Left ventricle myocardium inferior (tissue), 1 donor: ENCODE data around the gene TIFAB. TPM values are rescaled to one million over a fixed set of nuclear protein-coding genes. Genes with fewer than 3 reads are reported as not detected.

ENCODE experiments used
- DNase-seq: peaks from one replicate; pipeline ENCODE4 v3.0.0-alpha.2; 2020
- H3K27ac ChIP-seq: fragments of 200-600 bp; replicated peaks from 2 replicates; pipeline ENCODE4 v1.8.0; 2021
- H3K27me3 ChIP-seq: fragments of 200-600 bp; 2 replicates; pipeline ENCODE4 v1.8.0; 2021; ENCODE audit warnings: low read depth
- H3K36me3 ChIP-seq: fragments of 200-600 bp; 2 replicates; pipeline ENCODE4 v1.8.0; 2021
- H3K4me1 ChIP-seq: fragments of 200-600 bp; 2 replicates; pipeline ENCODE4 v1.8.0; 2021
- H3K4me3 ChIP-seq: fragments of 200-600 bp; 2 replicates; pipeline ENCODE4 v1.8.0; 2021; ENCODE audit warnings: mild to moderate bottlenecking, moderate library complexity
- H3K9me3 ChIP-seq: fragments of 200-600 bp; replicated peaks from 2 replicates; pipeline ENCODE4 v1.8.0; 2021
- intact Hi-C: fragments of 100-400 bp; cut with micrococcal nuclease; formaldehyde crosslinking; loops from one replicate; pipeline ENCODE4 v1.11.0; 2022
- total RNA-seq: library from RNA; stranded (reverse); fragmentation: NEBNext Ultra II Directional; extraction: Animal tissue kit (Norgen Biotek cat#: 25700); gene quantifications from one replicate; pipeline ENCODE4 v1.2.1, GENCODE V29; 2021
- TF ChIP-seq, protein P1 (sequence below): fragments of 200-600 bp; IDR thresholded peaks from 2 replicates; pipeline ENCODE4 v1.8.0; 2021; ENCODE audit warnings: antibody characterized with exemption, mild to moderate bottlenecking, borderline replicate concordance
- donor health status: DM: no; HTN: yes; CAD: no; lungs with severe emphysema.

TIFAB gene
- total RNA-seq, 1 donor from 2014 or later, result not detected

DNA sequence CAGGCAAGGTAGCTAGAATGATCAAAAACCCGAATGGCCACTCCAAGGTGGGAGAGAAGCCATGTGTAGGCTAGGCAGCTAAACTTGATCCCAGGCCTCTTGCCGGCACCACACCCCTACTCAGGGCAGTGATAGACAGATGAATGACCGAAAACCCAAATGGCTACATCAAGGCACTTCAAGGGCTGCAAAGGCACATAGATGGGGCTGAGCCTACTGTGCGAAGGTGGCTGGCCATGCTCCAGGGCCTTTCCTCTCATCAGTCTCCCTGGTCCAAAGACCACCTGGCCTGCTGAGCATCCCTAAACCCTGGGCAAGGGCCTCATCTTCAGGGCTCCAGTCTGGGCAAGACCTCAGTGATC, 3.7 kb upstream of the TIFAB start:
- TF ChIP-seq, protein P1, sequence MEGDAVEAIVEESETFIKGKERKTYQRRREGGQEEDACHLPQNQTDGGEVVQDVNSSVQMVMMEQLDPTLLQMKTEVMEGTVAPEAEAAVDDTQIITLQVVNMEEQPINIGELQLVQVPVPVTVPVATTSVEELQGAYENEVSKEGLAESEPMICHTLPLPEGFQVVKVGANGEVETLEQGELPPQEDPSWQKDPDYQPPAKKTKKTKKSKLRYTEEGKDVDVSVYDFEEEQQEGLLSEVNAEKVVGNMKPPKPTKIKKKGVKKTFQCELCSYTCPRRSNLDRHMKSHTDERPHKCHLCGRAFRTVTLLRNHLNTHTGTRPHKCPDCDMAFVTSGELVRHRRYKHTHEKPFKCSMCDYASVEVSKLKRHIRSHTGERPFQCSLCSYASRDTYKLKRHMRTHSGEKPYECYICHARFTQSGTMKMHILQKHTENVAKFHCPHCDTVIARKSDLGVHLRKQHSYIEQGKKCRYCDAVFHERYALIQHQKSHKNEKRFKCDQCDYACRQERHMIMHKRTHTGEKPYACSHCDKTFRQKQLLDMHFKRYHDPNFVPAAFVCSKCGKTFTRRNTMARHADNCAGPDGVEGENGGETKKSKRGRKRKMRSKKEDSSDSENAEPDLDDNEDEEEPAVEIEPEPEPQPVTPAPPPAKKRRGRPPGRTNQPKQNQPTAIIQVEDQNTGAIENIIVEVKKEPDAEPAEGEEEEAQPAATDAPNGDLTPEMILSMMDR, result no peak
- no peaks in the 10 kb centered on the region for H3K9me3 ChIP-seq
- no peak overlapping the region for H3K4me3 ChIP-seq
- no peaks in the 10 kb centered on the region for H3K4me1 ChIP-seq
- H3K27me3 ChIP-seq, result peaks cover 76% of the 10 kb centered on the region
- H3K27ac ChIP-seq, result no peak overlapping the region
- H3K36me3 ChIP-seq, result no peaks in the 10 kb centered on the region
- DNase-seq, result no peak
- intact Hi-C loops, result no loop called here

DNA sequence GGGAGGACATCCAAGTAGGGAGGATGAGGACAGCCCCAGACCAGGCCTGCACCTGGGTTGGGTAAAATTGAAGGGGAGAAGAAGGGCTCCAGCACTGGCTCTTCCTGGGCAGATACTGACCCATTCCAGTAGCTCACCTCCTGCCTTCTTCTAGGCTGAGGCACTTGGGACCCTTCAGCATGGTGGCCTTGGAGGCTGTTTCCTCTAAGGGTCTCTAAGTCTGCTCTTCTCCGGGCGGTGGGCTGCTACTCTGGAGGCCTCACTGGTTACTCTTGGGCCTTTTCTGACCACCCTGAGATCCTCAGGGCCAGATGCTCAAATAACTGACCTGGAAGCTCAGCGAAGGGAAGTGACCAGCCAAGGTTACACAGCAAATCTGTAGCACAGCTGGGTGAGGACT, 2.8 kb upstream of the TIFAB start:
- intact Hi-C loops, result no loop called here
- peaks cover 70% of the 10 kb centered on the region for H3K27me3 ChIP-seq
- no peaks in the 10 kb centered on the region for H3K4me1 ChIP-seq
- no peaks in the 10 kb centered on the region for H3K36me3 ChIP-seq
- no peak for DNase-seq
- no peaks in the 10 kb centered on the region for H3K9me3 ChIP-seq
- TF ChIP-seq, protein P1, result no peak
- H3K4me3 ChIP-seq, result no peak overlapping the region
- H3K27ac ChIP-seq, result no peak overlapping the region

DNA sequence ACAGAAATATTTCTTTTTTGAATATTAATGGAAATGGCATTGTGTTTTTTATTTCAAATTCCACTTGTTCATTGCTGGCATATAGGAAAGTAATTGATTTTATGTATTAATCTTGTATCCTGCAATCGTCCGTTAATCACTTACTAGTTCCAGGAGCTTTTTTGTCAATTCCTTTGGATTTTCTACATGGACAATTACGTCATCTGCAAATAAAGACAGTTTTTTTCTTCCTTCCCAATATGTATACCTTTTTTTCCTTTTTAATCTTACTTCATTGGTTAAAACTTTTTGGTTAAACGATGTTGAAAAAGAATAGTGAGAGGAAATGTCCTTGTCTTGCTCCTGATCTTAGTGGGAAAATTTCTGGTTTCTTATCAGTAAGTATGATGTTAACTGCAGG, 1.5 kb upstream of the TIFAB start:
- TF ChIP-seq, protein P1, result no peak
- intact Hi-C loops, result no loop called here
- no peaks in the 10 kb centered on the region for H3K9me3 ChIP-seq
- no peak overlapping the region for H3K4me3 ChIP-seq
- no peaks in the 10 kb centered on the region for H3K4me1 ChIP-seq
- peaks cover 67% of the 10 kb centered on the region for H3K27me3 ChIP-seq
- no peak overlapping the region for H3K27ac ChIP-seq
- no peak for DNase-seq
- no peaks in the 10 kb centered on the region for H3K36me3 ChIP-seq

DNA sequence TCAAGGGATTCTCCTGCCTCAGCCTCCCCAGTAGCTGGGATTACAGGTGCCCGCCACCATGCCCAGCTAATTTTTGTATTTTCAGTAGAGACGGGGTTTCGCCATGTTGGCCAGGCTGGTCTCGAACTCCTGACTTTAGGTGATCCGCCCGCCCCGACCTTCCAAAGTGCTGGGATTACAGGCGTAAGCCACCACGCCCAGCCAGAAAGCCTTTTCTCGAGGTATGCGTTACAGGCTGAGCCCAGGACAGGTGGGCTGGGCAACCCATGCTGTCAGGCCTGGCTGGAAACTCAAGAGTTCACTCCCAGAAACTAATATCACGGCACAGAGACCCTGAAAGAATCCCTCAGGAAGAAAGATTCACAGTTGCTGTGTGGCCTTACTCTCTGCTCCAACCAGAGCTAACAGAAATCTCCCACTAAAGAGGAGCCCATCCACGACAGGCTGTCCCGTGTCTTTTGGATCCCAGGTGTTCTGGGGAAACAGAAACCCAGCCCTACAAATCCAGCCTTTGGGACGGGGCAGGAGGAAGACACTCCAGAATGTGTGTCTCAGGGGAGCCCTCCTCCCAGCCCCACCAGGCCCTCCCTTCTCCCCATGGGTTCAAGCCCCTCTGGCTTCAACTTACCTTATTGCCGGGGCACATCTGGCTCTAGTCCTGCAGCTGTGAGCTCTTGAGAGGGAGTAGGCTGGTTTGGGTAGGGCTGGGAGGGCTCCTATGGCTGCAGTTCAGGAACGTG, 400 bp downstream of the TIFAB start:
- H3K4me3 ChIP-seq, result no peak overlapping the region
- intact Hi-C loops, result no loop called here
- H3K27ac ChIP-seq, result no peak overlapping the region
- no peaks in the 10 kb centered on the region for H3K36me3 ChIP-seq
- no peaks in the 10 kb centered on the region for H3K9me3 ChIP-seq
- no peak for DNase-seq
- H3K27me3 ChIP-seq, result peaks cover 63% of the 10 kb centered on the region
- no peaks in the 10 kb centered on the region for H3K4me1 ChIP-seq
- TF ChIP-seq, protein P1, result no peak

DNA sequence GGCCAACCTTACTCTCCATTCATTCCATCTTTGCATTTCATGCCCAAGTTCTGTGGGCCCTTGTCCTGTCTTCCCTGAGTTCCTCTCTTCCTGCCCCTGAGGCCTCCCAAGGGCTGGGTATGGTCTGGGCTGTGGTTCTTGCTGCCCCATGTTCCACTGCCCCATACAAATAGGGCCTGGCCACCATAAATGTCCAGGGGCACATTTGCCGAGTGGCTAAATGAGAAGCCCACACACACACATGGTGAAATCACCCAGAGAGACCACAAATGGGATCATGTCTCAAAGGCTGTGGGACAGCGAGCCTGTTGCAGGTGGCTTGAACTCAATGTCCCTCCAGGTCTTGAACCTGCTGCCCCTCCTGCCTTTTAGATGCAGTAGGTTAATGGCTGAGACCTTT, 1.2 kb downstream of the TIFAB start:
- TF ChIP-seq, protein P1, result no peak
- no peak overlapping the region for H3K4me3 ChIP-seq

More for the DNA sequence above, 1.2 kb downstream of the TIFAB start:
- Histone ChIP-seq H3K27ac (no peak overlapping the region), H3K27me3 (peaks cover 57% of the 10 kb centered on the region), H3K36me3 (no peaks in the 10 kb centered on the region), H3K9me3 (no peaks in the 10 kb centered on the region), H3K4me1 (no peaks in the 10 kb centered on the region)
- no peak for DNase-seq
- intact Hi-C loops, result no loop called here
